Smooth muscle cell of the brain vasculature (primary cell): ENCODE results near the gene PWWP2B.

Experiments
- DNase-seq: peaks from one replicate; pipeline ENCODE4 v3.0.0-alpha.2; 2012; ENCODE audit warnings: low read depth, low spot score

Gene PWWP2B

DNA sequence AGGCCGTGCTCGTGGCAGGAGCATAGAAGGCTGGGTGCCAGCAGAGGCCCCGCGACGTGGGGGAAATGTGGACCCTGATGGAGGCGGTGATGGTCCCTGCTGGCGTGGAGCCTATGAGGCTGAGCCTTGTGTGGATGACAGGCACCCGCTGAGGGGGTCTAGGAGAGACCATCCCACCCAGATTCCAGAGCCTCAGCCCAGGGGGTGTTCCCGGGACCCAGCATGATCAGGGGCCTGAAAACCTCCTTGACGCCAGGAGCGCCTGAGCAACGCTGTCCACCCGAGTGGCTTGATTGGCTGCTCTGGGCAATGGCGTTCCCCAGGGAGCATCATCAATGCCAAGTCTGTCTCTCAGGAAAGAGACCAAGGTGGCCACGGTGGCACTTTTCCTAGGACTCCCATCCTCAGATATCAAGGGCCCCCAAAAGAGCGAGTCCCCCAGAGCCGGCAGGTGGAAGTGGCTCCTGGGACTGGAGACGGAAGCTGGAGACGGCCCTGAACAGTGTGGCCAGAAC, 61.1 kb downstream of the PWWP2B start:
- DNase-seq, result no peak

DNA sequence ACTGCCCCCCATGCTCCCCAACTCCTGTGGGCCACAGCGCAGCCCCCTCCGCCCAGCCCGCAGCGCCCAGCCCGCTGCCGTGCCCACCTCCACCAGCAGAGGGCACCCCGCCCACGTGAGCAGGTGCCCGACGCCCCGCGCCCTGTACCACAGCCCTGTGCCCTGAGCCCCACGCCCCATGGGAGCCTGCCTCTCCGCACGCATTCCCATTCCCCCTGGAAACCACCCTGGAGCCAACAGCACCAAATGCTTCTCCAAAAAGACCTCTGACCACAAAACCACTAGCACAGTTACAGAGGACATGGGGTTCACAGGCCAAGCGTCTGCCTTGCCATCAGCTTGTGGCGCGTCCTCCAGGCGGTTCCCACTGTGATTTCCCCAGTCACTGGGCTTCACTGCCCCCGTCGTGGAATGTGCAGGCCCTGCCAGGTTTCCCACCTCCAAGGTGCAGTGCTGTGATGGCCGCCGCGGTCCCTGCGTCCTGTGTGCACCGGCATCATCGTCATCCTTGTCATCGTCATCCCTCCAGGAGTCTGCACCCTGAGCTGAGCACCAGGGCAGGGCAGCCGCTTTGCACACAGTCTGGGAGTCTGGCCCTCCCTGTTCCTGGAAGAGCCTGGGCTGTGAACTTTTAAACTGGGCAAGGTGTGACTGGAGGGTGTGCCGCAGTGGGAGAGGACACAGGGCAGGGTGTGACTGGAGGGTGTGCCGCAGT, 61.7 kb downstream of the PWWP2B start:
- DNase-seq, result no peak

DNA sequence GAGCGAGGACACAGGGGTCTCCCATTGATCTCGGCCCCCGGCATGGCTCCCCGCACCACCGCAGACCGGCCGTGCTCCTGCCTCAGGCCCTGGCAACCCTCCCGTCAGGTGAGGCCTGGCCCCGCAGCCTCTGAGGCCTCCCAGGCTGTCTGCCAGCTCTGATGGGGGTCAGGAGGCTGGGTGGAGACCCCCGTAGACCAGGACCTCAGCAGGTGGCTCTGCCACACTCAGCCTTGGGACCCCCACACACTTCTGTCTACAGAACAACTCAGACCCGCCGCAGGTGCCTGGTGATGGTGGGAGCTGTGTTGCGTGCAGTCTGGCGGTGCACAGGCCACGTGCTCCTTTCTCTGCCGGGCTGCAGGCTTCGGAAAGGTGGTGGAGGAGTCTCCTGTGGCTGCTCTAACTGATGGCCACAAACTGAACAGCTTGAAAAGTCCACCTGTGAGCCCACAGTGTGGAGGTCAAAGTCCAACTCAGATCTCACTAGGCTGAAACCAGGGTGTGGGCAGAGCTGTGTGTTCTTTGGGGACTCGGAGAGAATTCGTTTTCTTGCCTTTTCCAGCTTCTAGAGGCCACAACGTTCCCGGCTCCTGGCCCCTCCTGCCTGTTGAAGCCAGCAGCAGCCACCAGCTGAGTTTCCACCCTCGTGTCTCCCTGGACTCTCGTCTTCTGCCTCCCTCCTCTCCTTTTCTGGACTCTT, 62.5 kb downstream of the PWWP2B start:
- DNase-seq, result no peak

DNA sequence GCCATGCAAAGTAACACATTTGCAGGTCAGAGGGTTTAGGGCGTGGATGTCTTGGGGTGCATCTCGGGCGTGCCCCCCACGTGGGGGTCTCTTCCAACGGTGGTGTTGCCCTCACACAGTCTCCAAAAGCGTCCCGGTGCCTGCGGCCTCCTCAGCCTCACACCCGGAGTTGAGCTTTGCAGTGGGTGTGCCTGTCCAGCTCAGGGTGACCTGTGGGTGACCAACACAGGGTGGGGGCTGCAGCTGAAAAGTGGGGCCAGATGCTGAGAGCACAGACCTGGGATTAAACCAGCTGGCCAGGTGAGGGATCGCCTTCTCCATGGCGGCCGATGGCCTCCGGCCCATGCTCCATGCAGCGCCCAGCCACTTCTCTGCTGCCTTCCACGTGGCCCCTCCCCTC, 63.1 kb downstream of the PWWP2B start:
- DNase-seq, result no peak

DNA sequence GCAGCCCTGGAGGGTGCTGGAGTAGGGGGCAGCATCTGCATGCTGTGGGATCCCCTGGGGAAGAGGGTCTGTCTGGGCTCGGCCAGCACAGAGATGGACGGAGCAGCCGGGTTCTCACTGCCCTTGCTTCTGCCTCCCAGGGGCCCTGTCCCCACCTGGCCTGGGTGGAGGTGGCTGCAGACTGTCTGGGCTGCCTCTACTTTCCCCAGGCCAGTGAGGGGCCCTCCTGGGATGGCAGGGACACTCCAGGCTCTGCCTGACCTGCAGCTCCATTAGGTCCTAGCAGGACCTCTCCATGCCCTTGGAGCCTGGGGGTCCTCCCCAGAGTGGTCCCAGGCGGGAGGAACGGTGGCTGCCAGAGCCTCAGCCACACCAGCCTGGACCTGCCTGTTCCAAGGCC, 63.7 kb downstream of the PWWP2B start:
- no peak for DNase-seq

DNA sequence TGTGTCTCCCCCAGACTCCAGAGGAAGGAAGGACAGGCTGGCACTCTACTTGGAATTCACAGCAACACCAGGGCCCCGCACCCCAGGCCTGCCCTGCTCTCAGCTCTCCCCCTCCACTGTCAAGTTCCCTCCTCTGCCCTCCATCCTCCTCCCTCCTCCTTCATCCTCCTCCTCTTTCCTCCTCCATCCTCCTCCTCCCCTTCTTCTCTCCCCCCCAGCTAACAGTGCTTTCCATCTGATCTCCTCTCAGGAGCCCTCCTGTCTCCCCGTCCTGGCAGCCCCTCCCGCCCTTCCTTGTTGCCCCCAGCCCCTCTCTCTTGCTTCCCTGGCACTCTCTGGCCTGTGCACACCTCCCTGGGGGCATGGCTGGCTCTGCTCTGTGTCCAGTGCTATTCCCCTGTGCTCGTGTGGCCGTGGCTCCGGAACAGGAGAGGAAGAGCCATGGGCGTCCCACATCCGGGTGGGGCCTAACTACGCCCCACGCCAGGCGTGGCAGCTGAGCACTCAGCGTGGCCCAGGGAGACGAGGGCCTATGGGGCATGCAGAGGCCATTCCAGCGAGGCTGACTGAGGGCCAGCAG, 64.2 kb downstream of the PWWP2B start:
- no peak for DNase-seq

DNA sequence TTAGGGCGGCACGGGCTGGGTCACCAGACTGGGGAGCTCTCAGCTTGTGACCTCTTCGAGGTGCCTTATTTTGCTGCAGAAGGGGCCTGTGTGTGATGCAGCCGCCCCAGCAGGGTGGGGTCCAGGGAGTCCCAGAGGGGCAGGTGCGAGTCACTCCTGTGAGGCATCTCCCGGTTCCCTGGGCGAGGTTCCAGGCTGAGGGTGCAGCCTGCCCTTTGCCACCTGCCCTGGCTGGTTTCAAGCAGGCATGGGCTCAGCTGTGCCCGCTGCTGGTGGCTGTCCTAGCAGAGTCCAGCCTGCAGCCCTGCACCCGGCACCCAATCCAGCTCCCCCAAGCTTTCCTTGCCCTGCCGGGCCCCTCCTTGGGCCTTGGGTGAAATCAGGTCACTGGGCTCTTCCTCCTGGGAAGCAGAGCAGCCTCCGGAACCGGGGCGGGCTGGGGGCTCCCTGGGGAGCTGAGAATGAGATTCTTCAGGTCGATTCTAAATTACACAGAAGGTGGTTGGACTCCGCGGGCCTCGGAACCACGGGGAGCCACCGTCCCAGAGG, 64.8 kb downstream of the PWWP2B start:
- no peak for DNase-seq

DNA sequence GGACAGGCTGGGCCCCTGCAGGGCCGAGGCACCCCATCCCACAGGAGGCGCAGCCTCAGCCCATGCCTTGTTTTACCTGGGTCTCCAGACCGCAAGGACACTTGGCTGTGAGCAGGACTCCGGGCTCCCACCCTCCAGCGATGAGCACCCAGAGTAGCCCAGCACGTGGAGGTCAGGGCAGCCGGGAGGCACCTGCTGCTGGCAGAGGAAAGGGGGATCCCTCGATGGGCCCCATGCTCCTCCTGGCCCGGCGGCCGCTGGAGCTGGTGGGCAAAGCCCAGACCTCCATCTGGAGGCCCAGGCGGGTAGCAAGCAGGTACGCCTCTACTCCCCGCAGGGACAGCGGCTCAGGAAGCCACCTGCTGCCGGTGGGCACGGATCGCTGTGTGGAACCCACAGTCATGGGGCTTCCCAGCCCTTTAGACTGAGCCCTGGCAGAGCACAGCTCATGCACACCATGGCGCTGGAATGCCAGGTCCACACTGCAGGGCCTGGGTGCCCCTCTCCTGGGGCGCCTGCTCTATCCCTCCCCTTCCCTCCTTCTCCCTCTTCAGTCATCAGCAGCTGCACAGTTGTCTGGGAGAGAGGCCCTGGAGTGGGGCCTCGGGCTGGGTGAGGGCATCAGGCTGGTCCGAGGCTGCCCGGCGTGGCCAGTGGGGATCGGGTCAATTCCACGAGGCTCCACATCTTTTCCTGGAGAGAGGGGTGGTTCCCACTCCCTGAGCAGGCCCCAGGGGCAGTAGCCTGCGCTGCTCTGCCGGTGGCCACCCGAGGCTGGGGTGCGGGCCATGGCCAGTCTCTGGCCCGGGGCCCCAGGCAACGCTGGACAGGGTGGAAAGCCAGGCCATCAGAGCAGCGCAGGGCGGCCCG, 65.7 kb downstream of the PWWP2B start:
- no peak for DNase-seq

DNA sequence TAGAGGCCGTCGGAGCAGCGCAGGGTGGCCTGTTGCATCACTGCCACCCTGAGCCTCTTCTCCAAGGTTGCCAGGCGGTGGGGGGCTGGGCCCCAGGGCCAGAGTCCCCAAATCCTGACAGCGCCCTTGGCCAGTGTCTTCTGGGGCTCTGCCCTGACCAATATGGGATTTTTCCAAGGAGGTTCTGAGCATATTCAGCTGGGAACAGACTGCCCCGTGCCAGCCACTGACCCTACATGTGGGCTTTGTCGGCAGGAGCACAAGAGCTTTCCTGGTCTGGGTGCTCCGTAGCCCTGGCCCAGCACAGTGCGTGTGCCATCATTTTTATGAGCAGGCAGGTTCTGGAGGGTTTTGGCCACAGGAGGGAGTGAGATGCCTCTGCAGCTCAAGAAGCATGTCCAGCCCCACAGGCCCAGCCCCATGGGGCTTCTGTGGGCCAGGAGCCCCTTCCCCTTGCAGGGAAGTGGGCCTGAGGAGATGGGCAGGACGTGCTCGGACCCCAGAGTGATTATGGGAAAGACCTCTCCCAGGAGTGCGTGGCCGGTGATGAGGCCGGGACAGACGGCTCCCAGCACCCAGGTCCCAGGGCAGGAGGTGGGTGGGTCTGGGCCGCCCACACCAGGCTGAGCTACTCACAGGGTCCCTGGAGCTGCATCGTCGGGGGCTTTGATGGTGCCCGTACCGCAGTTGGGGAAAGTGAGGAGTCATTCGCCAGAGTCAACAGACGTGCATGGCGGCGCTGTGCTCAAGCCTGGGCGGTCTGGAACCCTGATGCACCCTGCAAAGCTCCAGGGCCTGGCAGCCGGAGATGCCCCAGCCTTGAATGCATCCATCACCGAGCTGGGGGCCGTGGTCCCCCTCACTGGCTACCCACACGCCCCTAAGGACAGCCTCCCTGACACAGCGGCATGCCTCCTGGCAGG, 66.6 kb downstream of the PWWP2B start:
- no peak for DNase-seq

DNA sequence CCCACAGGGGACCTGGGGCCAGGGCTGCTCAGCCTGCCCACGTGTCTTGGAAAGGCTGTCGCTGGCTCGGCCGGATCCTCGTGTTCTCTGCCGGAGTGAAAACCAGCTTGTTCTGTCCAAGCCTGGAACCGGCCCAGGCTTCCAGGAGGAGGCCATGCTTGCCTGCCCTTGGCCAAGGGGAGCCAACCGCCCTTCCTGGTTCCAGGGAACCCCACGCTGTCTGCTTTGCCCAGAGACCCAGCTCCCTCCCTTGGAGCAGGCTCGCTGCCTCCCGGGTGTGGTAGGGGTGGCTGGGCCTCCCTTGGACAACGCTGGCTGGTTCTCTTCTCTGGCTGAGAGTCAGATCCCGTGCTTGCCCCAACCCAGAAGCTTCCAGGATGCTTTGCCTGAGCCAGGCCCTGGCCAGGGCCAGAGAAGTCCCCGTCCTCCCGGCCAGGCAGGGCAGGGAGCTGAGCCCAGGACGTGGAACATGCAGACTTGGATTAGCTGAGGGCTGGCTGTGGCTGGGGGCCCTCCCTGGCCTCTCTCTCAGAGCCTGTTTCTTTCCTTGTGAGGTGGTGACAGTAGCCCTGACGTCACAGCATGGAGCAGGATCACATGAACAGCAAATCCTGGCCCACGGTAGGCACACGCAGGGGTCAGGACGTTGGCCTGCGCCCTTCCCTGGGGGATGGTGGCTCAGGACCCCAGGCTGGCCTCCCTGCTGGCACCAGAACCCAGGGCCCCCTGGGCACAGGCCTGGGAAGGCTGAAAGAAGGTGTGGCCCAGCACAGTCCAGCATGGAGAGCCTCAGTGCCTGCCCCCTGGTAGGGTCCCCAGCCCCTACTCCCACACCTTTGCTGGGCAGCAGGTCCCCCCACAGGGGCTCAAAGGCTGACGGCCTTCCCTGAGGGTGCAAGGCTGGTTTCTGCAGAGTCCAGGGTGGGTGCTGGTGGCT, 67.5 kb downstream of the PWWP2B start:
- DNase-seq, result no peak

DNA sequence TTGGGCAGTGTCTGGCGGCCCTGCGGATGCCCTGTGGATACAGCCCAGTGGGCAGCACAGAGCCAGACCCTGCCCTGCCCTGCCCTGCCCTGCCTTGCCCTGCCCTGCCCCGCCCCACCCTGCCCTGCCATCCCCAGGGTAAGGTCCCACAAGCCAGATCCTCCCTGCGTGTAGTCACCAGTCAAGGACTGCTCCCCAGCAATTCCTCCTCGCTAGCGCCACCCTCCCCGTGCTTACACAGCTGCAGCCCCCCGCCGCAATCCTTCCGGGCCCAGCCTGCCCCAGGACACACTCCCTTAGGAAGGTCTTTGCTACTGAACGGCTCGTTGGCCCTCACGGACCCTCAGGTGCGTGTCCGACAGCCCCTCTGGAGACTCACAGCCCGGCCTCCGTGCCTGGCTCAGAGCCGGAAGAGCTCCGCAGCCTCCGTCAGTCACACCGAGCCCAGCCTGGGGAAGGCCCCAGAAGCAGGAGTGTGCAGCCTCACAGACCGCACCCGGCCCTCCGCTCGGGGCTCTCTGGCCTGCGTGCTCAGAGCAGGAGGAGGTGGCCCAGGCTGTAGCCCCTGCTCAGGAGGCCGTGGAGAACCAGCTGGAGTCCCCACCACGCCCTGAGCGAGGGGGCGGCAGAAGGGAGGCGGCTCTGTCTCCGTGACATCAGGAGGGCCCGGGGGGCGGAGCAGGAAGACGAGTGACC, 68.3 kb downstream of the PWWP2B start:
- no peak for DNase-seq

DNA sequence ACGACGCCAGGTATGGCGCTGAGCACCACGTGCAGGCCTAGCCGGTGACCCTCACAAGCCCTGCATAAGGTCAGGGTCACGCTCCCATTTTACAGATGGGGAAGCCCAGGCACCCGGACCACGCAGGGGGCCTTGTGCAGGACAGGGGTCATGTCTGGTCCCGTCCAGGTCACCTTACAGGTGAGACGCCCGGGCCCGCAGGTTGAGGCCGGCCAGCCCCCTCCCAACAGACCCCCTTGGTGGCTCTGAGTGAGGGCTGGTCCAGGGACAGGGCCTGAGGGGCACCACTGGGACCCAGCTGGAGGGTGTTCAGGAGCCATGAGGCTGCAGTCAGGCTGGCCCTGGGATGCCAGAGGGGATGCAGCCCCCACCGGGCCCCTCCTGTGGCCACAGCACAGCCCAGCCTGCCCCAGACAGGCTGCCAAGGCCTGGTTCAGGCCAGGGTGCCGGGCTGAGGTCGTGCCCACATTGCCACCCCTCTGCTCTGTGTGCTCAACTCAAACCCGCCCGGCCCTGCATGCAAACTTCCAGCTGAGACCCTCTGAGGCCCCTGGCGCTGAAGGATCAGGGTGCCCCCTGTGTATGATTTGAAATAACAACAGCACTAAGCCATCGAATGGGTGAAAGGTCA, 69.0 kb downstream of the PWWP2B start:
- DNase-seq, result no peak

DNA sequence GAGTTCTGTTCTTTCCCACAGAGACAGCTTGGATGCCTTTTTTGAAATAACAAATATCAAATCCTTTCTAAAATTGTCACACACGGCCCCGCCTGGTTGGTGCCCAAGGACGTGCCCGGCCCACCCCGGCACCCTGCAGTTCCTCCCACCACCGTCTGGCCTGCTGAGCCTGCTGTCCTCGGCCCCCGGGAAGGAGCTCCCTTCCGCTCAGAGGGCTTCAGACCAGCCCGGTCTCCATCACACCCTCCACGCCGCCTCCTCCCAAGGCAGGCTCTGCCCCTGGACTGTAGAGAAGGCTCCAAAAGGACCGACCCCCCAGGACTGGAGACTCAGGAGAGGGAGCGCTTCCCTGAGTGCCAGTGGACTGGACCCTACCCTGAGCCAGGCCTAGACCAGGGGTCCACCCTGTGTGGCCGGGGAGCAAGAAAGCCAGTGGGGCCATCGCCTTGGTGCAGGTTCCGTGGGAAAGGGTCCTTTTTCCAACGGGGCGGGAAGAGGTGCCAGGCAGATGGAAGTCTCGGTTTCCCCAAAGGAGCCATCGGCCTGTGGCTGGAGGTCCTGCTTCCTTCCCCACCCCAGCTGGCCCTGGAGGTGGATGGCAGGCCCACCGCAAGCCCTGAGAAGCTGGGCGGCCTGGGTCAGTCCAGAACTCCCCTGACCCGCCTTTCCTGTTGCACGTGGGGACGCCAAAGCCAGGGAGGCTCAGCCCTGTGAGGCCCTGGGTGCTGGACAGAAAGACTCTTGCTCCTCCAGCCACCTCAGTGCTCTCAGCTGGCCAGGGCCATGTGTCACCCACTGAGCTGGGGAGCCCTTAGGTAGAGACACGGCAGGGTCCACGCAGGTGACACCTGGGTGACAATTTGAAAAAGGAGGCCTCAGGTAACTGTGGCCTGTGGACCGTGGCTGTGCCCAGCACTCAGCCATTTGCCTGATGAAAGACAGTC, 69.8 kb downstream of the PWWP2B start:
- no peak for DNase-seq
